ENCODE measurements around the gene RAB1B.

DNA sequence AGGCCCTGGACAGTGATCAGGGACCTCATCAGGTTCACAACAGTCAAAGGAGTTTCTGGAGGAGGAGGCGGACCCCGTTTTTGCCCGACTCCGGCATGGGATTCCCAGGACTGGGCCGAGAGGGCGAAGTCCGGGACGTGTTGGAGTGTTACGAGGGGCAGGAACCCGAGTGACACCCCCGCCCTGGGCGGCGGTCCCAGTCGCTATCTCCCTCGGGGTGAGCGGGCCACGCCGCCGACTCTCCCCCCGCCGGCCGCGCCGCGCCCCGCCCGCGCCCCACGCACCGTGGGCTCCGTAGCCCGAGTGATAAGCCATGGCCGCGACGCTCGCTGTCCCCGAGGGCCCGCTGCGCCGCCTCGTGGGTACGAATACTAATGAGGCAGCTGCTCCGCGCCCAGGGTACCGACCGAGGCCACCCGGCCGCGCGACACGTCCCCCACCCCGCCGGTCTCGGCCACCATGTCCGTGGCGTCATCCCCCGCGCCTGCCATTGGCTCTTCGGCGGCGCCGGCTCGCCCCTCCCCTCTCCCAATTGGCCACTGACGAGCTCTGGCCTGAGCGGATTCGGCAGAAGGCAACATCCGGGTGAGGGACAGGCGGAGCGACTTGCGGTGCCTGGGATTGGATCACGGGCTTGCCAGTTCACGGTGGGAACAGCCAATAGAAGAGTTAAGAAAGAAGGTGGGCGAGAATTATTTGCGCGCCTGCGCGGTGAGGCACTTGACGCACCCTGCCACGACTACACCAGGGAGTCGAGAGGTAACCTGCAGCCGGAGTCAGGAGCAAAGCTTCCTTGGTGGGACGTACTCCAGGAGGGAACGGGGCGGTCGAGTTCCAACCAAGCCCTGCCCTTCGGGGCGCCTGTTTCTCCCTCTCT is 20.5 kb downstream of the RAB1B start, which contains the start of gene YIF1A:
- TF ChIP-seq, protein P1, sequence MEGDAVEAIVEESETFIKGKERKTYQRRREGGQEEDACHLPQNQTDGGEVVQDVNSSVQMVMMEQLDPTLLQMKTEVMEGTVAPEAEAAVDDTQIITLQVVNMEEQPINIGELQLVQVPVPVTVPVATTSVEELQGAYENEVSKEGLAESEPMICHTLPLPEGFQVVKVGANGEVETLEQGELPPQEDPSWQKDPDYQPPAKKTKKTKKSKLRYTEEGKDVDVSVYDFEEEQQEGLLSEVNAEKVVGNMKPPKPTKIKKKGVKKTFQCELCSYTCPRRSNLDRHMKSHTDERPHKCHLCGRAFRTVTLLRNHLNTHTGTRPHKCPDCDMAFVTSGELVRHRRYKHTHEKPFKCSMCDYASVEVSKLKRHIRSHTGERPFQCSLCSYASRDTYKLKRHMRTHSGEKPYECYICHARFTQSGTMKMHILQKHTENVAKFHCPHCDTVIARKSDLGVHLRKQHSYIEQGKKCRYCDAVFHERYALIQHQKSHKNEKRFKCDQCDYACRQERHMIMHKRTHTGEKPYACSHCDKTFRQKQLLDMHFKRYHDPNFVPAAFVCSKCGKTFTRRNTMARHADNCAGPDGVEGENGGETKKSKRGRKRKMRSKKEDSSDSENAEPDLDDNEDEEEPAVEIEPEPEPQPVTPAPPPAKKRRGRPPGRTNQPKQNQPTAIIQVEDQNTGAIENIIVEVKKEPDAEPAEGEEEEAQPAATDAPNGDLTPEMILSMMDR (conservative IDR thresholded peaks at IDR 0.05; ENCODE audit: low read length): peak; percentile 17
- TF ChIP-seq EZH2phosphoT487 (IDR thresholded peaks at IDR 0.05; ENCODE audit: borderline replicate concordance): no peak

All from Loucy (cell line).